Measurements from ENCODE around the gene ADGRG2.
"Not testable (repeated sequence)": the region's sequence is repeated elsewhere in the genome, so short reads cannot be mapped to it uniquely, and the experiment has no call there.

Gene ADGRG2

DNA sequence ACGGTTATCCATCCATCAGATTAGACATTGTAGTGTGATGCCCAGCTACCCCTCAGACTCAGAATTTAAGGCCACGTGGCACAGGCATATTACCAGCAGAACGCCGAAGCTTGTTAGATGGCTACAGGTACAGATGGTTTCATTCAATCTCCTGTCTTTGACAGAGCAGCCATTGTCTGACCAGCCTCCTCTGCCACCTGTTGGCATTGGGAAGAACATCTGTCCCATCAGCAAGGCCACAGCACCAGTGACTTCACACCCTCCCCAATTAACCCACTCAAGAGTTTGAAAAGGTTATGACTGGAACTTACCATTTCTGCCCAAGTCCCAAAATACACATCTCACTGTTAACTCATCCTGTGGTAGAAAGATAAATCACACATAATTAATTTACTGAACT lies 116.4 kb downstream of the ADGRG2 start:
- no peak for DNase-seq (ENCODE audit: low spot score in 2 of 2)
- Mint-ChIP-seq H3K4me3 (no peak overlapping the region), H3K27me3 (no peaks in the 10 kb centered on the region)

DNA sequence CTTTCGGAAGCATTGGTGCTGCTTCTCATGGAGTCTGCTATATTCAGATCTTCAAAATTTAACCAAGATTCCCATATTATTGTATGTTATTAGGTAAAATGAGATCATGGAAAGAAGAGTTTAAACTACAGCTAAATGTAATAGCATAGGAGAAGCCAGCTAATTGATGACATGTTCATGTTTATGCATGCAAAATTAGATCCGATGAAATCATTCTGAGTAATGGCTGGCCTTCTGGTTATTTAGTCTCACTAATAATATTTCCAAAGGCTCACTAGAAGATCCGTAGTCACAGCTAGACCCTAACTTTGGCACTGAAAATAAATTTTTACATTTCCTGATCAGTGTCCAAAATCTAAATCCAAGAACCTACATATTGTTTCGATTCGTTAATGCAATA lies 118.5 kb downstream of the ADGRG2 start:
- H3K27ac Mint-ChIP-seq = no peak overlapping the region

More for the DNA sequence above, 116.4 kb downstream of the ADGRG2 start:
- ATAC-seq (ENCODE audit: low read depth) = no peak
- no peaks in the 10 kb centered on the region for H3K36me3 Mint-ChIP-seq
- H3K9me3 Mint-ChIP-seq = no peaks in the 10 kb centered on the region
- H3K27ac Mint-ChIP-seq = no peak overlapping the region
- H3K4me1 Mint-ChIP-seq = no peaks in the 10 kb centered on the region

GRCh38 chrX:18998653-18999052 lies 123.6 kb downstream of the ADGRG2 start:
- H3K36me3 Mint-ChIP-seq = no peaks in the 10 kb centered on the region
- no peaks in the 10 kb centered on the region for H3K4me1 Mint-ChIP-seq
- H3K27me3 Mint-ChIP-seq = no peaks in the 10 kb centered on the region
- ATAC-seq (ENCODE audit: low read depth) = no peak
- no peak overlapping the region for H3K27ac Mint-ChIP-seq
- no peak for DNase-seq (ENCODE audit: low spot score in 2 of 2)
- H3K4me3 Mint-ChIP-seq = no peak overlapping the region
- H3K9me3 Mint-ChIP-seq = no peaks in the 10 kb centered on the region

More for the DNA sequence above, 118.5 kb downstream of the ADGRG2 start:
- Mint-ChIP-seq H3K9me3 (no peaks in the 10 kb centered on the region), H3K36me3 (no peaks in the 10 kb centered on the region), H3K27me3 (no peaks in the 10 kb centered on the region), H3K4me1 (no peaks in the 10 kb centered on the region), H3K4me3 (no peak overlapping the region)
- DNase-seq (ENCODE audit: low spot score in 2 of 2) (no peak), ATAC-seq (ENCODE audit: low read depth) (no peak)

DNA sequence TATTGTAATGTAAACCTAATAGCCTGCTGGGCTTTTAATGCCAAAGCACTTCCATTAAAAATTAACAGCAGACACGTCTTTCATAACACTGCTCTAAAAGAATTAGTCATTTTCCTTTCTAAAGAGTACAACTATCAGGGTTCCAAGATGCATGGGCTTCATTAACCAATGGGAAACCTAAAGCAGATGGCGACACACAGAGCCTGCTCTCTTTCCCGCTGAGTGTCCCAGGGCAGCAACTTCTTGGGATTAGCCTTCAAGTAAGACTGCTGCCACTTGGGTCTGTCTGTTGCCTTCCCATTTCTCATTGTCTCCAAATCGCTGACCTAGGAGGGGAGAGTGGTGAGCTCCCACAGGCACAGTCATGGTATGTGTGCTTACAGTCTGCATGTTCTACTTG lies 124.4 kb downstream of the ADGRG2 start:
- H3K9me3 Mint-ChIP-seq = no peaks in the 10 kb centered on the region
- no peak overlapping the region for H3K4me3 Mint-ChIP-seq
- no peaks in the 10 kb centered on the region for H3K27me3 Mint-ChIP-seq
- H3K27ac Mint-ChIP-seq = no peak overlapping the region
- no peaks in the 10 kb centered on the region for H3K4me1 Mint-ChIP-seq
- DNase-seq (ENCODE audit: low spot score in 2 of 2) (no peak), ATAC-seq (ENCODE audit: low read depth) (no peak)
- no peaks in the 10 kb centered on the region for H3K36me3 Mint-ChIP-seq

DNA sequence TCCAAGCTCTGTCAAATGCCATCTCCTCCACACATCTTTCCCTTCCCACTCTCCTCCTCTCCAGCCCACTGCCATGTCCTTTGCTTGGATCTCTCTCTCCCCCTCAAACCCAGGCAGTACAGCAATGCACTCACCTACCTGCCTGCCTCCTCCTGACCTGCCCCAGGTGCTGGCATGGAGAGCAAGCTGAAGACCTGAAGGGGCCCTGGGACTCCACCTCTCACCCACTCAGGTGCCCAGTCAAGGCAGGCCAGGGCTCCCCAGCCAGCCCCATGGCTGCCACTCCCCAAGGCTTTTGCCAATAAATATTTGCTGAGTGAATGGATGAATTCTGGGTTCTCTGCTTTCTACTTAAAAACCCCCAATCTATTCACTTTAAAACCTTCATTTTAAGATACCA lies 125.7 kb downstream of the ADGRG2 start:
- Mint-ChIP-seq H3K9me3 (no peaks in the 10 kb centered on the region), H3K27me3 (no peaks in the 10 kb centered on the region)
- ATAC-seq (ENCODE audit: low read depth) = no peak

GRCh38 chrX:18995221-18995620 lies 127.0 kb downstream of the ADGRG2 start:
- DNase-seq (ENCODE audit: low spot score in 2 of 2) (no peak), ATAC-seq (ENCODE audit: low read depth) (no peak)
- no peak overlapping the region for H3K4me3 Mint-ChIP-seq
- H3K36me3 Mint-ChIP-seq = no peaks in the 10 kb centered on the region
- H3K27me3 Mint-ChIP-seq = no peaks in the 10 kb centered on the region
- no peak overlapping the region for H3K27ac Mint-ChIP-seq
- no peaks in the 10 kb centered on the region for H3K4me1 Mint-ChIP-seq
- no peaks in the 10 kb centered on the region for H3K9me3 Mint-ChIP-seq

More for the DNA sequence above, 125.7 kb downstream of the ADGRG2 start:
- H3K4me3 Mint-ChIP-seq = no peak overlapping the region
- no peaks in the 10 kb centered on the region for H3K4me1 Mint-ChIP-seq
- no peak overlapping the region for H3K27ac Mint-ChIP-seq
- no peaks in the 10 kb centered on the region for H3K36me3 Mint-ChIP-seq
- no peak for DNase-seq (ENCODE audit: low spot score in 2 of 2)

DNA sequence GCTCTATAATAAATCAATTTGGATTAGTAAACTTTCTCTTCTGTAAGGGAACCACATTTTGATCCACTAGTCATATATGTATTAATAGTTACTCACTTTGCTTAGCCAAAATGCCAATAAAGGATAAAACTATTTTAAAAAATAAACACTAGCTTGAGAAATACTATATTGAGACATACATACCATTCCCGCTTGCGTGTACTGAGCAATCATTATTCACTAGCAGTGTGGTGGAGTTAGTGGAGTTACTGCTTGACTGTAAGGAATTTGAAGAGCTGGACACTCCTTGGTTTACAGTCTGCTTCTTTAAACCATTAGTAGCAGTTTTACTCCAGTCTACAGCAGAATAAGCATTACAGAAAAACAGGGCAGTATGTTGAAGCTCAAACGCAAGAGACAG lies 127.6 kb downstream of the ADGRG2 start:
- DNase-seq (ENCODE audit: low spot score in 2 of 2) (no peak), ATAC-seq (ENCODE audit: low read depth) (no peak)
- no peak overlapping the region for H3K4me3 Mint-ChIP-seq
- no peak overlapping the region for H3K27ac Mint-ChIP-seq
- H3K27me3 Mint-ChIP-seq = no peaks in the 10 kb centered on the region
- H3K36me3 Mint-ChIP-seq = no peaks in the 10 kb centered on the region
- H3K9me3 Mint-ChIP-seq = no peaks in the 10 kb centered on the region
- H3K4me1 Mint-ChIP-seq = no peaks in the 10 kb centered on the region

- no peaks in the 10 kb centered on the region for H3K27me3 Mint-ChIP-seq
- no peaks in the 10 kb centered on the region for H3K9me3 Mint-ChIP-seq
- DNase-seq (ENCODE audit: low spot score in 2 of 2) (no peak), ATAC-seq (ENCODE audit: low read depth) (no peak)
- H3K27ac Mint-ChIP-seq = no peak overlapping the region
- H3K4me3 Mint-ChIP-seq = no peak overlapping the region
- H3K4me1 Mint-ChIP-seq = no peaks in the 10 kb centered on the region
- no peaks in the 10 kb centered on the region for H3K36me3 Mint-ChIP-seq
Measured at GRCh38 chrX:18992829-18993228, 129.4 kb downstream of the ADGRG2 start.

DNA sequence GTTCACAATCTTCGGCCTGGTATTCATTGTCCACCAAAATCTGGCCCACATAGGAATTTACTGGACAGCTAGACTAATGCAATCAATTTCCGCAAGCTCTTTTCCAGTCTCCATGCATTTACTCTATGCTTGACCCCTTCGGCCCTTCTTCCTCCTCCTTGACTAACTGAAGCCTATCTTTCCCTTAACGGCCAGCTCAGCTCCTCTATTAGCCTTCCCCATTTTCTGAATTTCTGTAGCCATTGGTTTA lies 137.2 kb downstream of the ADGRG2 start:
- ATAC-seq (ENCODE audit: low read depth) (no peak), DNase-seq (ENCODE audit: low spot score in 2 of 2) (no peak)
- H3K36me3 Mint-ChIP-seq = no peaks in the 10 kb centered on the region
- H3K4me1 Mint-ChIP-seq = peaks cover 7% of the 10 kb centered on the region
- peak overlapping the region; percentile 95 for H3K27ac Mint-ChIP-seq
- no peaks in the 10 kb centered on the region for H3K27me3 Mint-ChIP-seq
- peak overlapping the region; percentile 88 for H3K4me3 Mint-ChIP-seq
- no peaks in the 10 kb centered on the region for H3K9me3 Mint-ChIP-seq

GRCh38 chrX:18984381-18985185 lies 137.7 kb downstream of the ADGRG2 start:
- H3K4me1 Mint-ChIP-seq = peaks cover 7% of the 10 kb centered on the region
- peak overlapping the region; percentile 88 for H3K4me3 Mint-ChIP-seq
- DNase-seq (ENCODE audit: low spot score in 2 of 2) = peak; percentile 77 to 78
- H3K27ac Mint-ChIP-seq = peak overlapping the region; percentile 95
- H3K27me3 Mint-ChIP-seq = no peaks in the 10 kb centered on the region
- no peaks in the 10 kb centered on the region for H3K36me3 Mint-ChIP-seq
- peak; percentile 83 for ATAC-seq (ENCODE audit: low read depth)
- H3K9me3 Mint-ChIP-seq = no peaks in the 10 kb centered on the region

DNA sequence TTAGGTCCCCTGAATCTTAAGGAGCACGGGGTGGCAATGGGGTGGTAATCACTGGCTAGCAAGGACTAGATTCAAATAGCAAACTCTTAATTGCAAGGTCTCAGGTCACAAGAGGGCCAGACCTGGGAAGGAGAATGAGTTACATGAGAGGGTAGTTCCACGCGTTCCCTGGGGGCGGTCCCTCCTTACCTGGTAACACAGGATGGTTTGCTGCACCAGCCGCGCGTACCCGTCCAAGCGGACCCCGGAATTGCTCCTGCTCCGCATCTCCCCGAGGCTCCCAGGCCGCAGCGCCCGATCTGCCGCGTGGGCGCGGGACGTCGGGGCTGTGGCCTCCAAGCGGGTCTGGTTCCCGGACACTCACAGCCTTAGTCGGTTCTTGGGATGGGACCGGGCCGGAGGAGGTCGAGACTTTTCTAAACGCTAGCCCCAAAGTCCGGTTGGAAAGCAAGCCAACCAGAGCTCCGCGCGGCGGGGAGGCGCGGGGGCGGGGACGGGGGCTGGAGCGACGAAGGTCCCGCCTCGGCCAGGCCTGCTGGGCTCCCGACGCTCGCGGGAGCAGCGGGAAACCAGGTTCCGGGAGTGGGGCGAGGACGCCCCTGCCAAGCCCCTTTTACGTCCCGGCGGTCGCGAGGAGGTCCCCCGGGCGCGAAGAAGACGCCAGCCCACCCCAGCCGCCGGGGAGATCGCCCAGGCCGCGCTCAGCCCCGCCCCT lies 138.4 kb downstream of the ADGRG2 start, which contains the start of gene PHKA2:
PHKA2 (minus strand) TSS at position 449 of the 715 bp plus-strand sequence; CDS start at position 267, 182 bp downstream.
- peak; percentile 18 for ATAC-seq (ENCODE audit: low read depth)
- H3K9me3 Mint-ChIP-seq = no peaks in the 10 kb centered on the region
- no peaks in the 10 kb centered on the region for H3K27me3 Mint-ChIP-seq
- peak within 1 kb of the TSS; percentile 88 for H3K4me3 Mint-ChIP-seq
- peak within 1 kb of the TSS; percentile 95 for H3K27ac Mint-ChIP-seq
- peaks cover 7% of the 10 kb centered on the region for H3K4me1 Mint-ChIP-seq
- H3K36me3 Mint-ChIP-seq = no peaks in the 10 kb centered on the region
- DNase-seq (ENCODE audit: low spot score in 2 of 2) = no peak

DNA sequence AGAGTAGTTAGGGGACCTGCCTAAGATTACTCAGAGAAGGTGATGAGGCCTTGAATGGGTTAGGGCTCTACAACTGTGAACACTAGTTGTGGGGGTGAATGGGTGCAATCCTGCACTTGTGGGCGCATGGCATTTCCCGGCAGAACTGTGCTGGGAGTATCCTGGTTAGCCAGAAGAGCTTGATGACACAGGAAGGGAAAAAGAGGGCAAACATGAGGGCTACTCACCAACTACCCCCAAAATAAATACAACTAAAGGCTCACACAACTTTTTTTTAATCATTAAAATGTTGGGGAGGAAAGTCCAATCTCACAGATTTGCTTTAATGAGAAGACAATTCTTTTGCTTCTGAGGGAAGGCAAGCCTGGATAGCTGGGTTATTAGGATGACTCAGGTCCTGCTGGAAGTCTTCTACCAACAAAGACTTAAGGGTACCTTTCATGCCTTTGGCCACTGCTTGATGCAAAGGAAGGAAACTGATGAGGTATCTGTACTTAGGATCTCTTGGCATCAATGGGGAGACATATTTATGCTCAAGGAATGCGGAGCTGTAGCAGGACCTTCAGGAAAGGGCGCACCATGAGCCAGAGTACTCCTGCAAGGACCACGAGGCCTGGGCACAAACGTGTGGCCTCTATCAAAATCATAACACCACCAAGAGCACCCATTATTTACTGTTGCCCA lies 141.0 kb downstream of the ADGRG2 start:
- ATAC-seq (ENCODE audit: low read depth) = no peak
- H3K36me3 Mint-ChIP-seq = no peaks in the 10 kb centered on the region
- H3K27me3 Mint-ChIP-seq = no peaks in the 10 kb centered on the region
- H3K4me1 Mint-ChIP-seq = peaks cover 7% of the 10 kb centered on the region
- no peak overlapping the region for H3K4me3 Mint-ChIP-seq
- no peak for DNase-seq (ENCODE audit: low spot score in 2 of 2)
- no peak overlapping the region for H3K27ac Mint-ChIP-seq
- H3K9me3 Mint-ChIP-seq = no peaks in the 10 kb centered on the region

DNA sequence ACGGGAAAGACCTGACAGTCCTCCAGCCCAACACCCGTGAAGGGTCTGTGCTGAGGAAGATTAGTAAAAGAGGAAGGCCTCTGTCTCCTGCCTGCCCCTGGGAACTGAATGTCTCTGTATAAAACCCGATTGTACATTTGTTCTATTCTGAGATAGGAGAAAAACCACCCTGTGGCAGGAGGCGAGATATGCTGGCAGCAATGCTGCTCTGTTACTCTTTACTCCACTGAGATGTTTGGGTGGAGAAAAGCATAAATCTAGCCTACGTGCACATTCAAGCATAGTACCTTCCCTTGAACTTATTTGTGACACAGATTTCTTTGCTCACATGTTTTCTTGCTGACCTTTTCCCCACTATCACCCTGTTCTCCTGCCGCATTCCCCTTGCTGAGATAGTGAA lies 142.0 kb downstream of the ADGRG2 start:
- not testable (repeated sequence) for H3K9me3 Mint-ChIP-seq; H3K27me3 Mint-ChIP-seq; H3K27ac Mint-ChIP-seq; H3K36me3 Mint-ChIP-seq; H3K4me1 Mint-ChIP-seq; DNase-seq (ENCODE audit: low spot score in 2 of 2); ATAC-seq (ENCODE audit: low read depth); H3K4me3 Mint-ChIP-seq

DNA sequence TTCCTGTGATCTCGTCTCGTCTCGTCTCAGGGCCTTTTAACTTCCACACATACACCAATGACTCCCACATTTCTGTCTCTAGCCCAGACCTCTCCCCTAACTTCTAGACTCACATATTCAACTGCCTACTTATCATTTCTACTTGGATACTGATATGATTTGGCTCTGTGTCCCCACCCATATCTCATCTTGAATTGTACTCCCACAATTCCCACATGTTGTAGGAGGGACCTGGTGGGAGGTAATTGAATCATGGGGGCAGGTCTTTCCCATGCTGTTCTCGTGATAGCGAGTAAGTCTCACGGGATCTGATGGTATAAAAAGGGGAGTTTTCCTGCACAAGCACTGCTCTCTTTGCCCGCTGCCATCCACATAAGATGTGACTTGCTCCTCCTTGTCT lies 147.3 kb downstream of the ADGRG2 start:
- H3K9me3 Mint-ChIP-seq = no peaks in the 10 kb centered on the region
- peaks cover 9% of the 10 kb centered on the region for H3K4me1 Mint-ChIP-seq
- ATAC-seq (ENCODE audit: low read depth) (no peak), DNase-seq (ENCODE audit: low spot score in 2 of 2) (no peak)
- H3K4me3 Mint-ChIP-seq = no peak overlapping the region
- H3K27ac Mint-ChIP-seq = peak overlapping the region; percentile 45
- peaks cover 11% of the 10 kb centered on the region for H3K36me3 Mint-ChIP-seq
- H3K27me3 Mint-ChIP-seq = no peaks in the 10 kb centered on the region

Data from memory B cell (primary cell).